HEK293T (cell line): ENCODE data around the gene URAD.

Experiments used
- FOXA1 ChIP-seq: fragments of 450-650 bp; IDR thresholded peaks from 2 replicates; pipeline ENCODE4 v1.6.1; 2016; ENCODE audit warnings: mild to moderate bottlenecking
- L3MBTL2 ChIP-seq: fragments of 450-650 bp; conservative IDR thresholded peaks from 2 replicates; pipeline ENCODE4 v1.6.1; 2016; ENCODE audit warnings: mild to moderate bottlenecking

DNA sequence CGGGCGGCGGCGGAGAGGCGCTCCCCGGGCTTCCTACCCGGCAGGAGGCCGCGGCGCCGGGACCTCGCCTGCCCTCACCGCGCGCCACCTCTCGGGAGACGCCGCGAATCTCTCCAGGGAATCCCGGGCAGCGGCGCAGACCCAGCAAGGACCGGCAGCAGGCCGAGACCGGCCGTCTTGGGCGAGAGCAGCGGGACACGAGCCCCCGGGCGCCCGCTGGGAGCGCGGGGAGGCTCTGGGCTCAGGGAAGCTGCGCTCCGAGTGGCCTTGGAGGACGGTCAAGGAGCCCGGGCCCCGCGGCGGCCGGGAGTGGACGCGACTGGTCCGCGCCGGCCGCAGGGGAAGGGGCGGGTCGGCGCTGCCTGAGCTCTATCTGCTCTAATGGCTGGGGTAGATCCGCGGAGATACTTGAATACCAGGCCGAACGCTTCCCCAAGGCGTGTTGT is 34.1 kb downstream of the URAD start:
- TF ChIP-seq FOXA1: no peak
- TF ChIP-seq L3MBTL2: no peak
